ENCODE data around the gene PAX1. TPM values are rescaled to one million over a fixed set of nuclear protein-coding genes. Genes with fewer than 3 reads are reported as not detected.
A peak's percentile ranks its signal among the peaks of the same experiment; 100 is the strongest.

Gene PAX1
- total RNA-seq, 1 experiment from 2014 or later = not detected

DNA sequence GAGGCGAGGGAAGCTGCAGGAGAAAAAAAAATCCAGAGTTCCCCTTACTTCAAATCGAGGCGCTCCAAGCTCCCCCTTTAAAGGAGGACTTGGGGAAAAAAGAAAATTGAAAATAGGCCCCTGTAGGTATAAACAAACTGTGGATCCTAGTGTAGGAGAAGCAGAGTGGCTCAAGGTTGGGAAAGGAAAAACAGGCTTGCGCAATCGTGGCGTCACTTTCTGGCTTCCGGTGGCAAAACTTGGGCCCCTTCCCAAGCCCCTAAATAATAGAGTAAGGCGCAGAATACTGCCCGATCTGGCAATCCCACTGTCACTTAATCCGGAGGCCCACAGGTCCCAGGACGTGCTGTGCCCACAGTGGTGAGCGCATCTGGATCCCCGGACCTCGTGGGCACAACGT, 8.0 kb downstream of the PAX1 start:
- POLR2A ChIA-PET = no interaction called here
- H3K27ac Mint-ChIP-seq = no peak overlapping the region
- no peak for TF ChIP-seq NR3C1 (CRISPR knock-in tag; conservative IDR thresholded peaks at IDR 0.05; ENCODE audit: low read depth)
- no peak for TF ChIP-seq ATF1 (CRISPR knock-in tag; IDR thresholded peaks at IDR 0.05)
- TF ChIP-seq RELA (CRISPR knock-in tag; IDR thresholded peaks at IDR 0.05; ENCODE audit: borderline replicate concordance) = no peak
- TF ChIP-seq CREB1 (CRISPR knock-in tag; IDR thresholded peaks at IDR 0.05) = no peak
- TF ChIP-seq, protein P1, sequence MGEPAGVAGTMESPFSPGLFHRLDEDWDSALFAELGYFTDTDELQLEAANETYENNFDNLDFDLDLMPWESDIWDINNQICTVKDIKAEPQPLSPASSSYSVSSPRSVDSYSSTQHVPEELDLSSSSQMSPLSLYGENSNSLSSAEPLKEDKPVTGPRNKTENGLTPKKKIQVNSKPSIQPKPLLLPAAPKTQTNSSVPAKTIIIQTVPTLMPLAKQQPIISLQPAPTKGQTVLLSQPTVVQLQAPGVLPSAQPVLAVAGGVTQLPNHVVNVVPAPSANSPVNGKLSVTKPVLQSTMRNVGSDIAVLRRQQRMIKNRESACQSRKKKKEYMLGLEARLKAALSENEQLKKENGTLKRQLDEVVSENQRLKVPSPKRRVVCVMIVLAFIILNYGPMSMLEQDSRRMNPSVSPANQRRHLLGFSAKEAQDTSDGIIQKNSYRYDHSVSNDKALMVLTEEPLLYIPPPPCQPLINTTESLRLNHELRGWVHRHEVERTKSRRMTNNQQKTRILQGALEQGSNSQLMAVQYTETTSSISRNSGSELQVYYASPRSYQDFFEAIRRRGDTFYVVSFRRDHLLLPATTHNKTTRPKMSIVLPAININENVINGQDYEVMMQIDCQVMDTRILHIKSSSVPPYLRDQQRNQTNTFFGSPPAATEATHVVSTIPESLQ (CRISPR knock-in tag; IDR thresholded peaks at IDR 0.05) = no peak
- TF ChIP-seq, protein P2, sequence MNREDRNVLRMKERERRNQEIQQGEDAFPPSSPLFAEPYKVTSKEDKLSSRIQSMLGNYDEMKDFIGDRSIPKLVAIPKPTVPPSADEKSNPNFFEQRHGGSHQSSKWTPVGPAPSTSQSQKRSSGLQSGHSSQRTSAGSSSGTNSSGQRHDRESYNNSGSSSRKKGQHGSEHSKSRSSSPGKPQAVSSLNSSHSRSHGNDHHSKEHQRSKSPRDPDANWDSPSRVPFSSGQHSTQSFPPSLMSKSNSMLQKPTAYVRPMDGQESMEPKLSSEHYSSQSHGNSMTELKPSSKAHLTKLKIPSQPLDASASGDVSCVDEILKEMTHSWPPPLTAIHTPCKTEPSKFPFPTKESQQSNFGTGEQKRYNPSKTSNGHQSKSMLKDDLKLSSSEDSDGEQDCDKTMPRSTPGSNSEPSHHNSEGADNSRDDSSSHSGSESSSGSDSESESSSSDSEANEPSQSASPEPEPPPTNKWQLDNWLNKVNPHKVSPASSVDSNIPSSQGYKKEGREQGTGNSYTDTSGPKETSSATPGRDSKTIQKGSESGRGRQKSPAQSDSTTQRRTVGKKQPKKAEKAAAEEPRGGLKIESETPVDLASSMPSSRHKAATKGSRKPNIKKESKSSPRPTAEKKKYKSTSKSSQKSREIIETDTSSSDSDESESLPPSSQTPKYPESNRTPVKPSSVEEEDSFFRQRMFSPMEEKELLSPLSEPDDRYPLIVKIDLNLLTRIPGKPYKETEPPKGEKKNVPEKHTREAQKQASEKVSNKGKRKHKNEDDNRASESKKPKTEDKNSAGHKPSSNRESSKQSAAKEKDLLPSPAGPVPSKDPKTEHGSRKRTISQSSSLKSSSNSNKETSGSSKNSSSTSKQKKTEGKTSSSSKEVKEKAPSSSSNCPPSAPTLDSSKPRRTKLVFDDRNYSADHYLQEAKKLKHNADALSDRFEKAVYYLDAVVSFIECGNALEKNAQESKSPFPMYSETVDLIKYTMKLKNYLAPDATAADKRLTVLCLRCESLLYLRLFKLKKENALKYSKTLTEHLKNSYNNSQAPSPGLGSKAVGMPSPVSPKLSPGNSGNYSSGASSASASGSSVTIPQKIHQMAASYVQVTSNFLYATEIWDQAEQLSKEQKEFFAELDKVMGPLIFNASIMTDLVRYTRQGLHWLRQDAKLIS (CRISPR knock-in tag; IDR thresholded peaks at IDR 0.05; ENCODE audit: borderline replicate concordance) = no peak
- TF ChIP-seq, protein P3, sequence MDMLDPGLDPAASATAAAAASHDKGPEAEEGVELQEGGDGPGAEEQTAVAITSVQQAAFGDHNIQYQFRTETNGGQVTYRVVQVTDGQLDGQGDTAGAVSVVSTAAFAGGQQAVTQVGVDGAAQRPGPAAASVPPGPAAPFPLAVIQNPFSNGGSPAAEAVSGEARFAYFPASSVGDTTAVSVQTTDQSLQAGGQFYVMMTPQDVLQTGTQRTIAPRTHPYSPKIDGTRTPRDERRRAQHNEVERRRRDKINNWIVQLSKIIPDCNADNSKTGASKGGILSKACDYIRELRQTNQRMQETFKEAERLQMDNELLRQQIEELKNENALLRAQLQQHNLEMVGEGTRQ (CRISPR knock-in tag; IDR thresholded peaks at IDR 0.05) = no peak
- no peak for TF ChIP-seq MYBL2 (CRISPR knock-in tag; IDR thresholded peaks at IDR 0.05)
- TF ChIP-seq, protein P4, sequence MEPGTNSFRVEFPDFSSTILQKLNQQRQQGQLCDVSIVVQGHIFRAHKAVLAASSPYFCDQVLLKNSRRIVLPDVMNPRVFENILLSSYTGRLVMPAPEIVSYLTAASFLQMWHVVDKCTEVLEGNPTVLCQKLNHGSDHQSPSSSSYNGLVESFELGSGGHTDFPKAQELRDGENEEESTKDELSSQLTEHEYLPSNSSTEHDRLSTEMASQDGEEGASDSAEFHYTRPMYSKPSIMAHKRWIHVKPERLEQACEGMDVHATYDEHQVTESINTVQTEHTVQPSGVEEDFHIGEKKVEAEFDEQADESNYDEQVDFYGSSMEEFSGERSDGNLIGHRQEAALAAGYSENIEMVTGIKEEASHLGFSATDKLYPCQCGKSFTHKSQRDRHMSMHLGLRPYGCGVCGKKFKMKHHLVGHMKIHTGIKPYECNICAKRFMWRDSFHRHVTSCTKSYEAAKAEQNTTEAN (CRISPR knock-in tag; IDR thresholded peaks at IDR 0.05) = no peak
- TF ChIP-seq CBFB (CRISPR knock-in tag; IDR thresholded peaks at IDR 0.05; ENCODE audit: low read depth) = no peak
- peaks cover 49% of the 10 kb centered on the region for H3K4me1 Mint-ChIP-seq
- peaks cover 100% of the 10 kb centered on the region for H3K27me3 Mint-ChIP-seq (ENCODE audit: low read depth)
- H3K9me3 Mint-ChIP-seq = no peaks in the 10 kb centered on the region
- no peaks in the 10 kb centered on the region for H3K36me3 Mint-ChIP-seq
- ATAC-seq (no peak), DNase-seq (ENCODE audit: low spot score) (no peak)
- CTCF ChIA-PET = interaction anchor here (0.7 to 2.6 kb wide), 2 partner anchors 10 to 850 kb away, joined by 3 to 33 read pairs; partner anchors contain the start of gene PAX1
- H3K4me3 Mint-ChIP-seq = peak overlapping the region; percentile 71

DNA sequence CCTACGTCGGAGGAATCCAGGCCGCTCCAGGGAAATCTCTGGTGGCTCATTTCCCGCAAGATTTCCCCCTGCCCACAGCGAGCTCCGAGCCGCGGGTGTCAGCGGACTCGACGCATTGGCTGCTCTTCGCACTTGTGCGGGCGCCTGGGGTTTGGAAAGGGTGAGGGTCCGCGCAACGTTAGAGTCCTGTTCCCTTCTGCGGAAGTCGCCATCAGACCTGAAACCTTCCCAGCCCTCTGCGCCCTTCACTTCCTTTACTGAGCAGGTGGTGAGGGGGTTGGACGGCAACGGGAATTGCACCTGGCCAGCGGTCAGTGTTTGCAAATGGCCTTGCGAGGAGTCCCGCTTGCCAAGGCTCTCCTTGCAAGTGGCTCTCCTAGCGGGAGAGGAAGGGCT, 8.4 kb downstream of the PAX1 start:
- CTCF ChIA-PET = interaction anchor here (0.7 to 2.6 kb wide), 3 partner anchors 8 to 849 kb away, joined by 3 to 33 read pairs (median 4); partner anchors contain the start of gene PAX1
- ATAC-seq (peak; percentile 28), DNase-seq (ENCODE audit: low spot score) (peak; percentile 45)
- Mint-ChIP-seq H3K9me3 (no peaks in the 10 kb centered on the region), H3K27ac (no peak overlapping the region), H3K36me3 (no peaks in the 10 kb centered on the region), H3K4me3 (peak overlapping the region; percentile 71), H3K4me1 (peaks cover 48% of the 10 kb centered on the region), H3K27me3 (ENCODE audit: low read depth) (peaks cover 100% of the 10 kb centered on the region)
- POLR2A ChIA-PET = no interaction called here
- TF ChIP-seq, protein P5, sequence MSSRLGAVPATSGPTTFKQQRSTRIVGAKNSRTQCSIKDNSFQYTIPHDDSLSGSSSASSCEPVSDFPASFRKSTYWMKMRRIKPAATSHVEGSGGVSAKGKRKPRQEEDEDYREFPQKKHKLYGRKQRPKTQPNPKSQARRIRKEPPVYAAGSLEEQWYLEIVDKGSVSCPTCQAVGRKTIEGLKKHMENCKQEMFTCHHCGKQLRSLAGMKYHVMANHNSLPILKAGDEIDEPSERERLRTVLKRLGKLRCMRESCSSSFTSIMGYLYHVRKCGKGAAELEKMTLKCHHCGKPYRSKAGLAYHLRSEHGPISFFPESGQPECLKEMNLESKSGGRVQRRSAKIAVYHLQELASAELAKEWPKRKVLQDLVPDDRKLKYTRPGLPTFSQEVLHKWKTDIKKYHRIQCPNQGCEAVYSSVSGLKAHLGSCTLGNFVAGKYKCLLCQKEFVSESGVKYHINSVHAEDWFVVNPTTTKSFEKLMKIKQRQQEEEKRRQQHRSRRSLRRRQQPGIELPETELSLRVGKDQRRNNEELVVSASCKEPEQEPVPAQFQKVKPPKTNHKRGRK (CRISPR knock-in tag; IDR thresholded peaks at IDR 0.05; ENCODE audit: borderline replicate concordance) = no peak
- TF ChIP-seq TP53 (CRISPR knock-in tag; IDR thresholded peaks at IDR 0.05) = no peak
- TF ChIP-seq, protein P6, sequence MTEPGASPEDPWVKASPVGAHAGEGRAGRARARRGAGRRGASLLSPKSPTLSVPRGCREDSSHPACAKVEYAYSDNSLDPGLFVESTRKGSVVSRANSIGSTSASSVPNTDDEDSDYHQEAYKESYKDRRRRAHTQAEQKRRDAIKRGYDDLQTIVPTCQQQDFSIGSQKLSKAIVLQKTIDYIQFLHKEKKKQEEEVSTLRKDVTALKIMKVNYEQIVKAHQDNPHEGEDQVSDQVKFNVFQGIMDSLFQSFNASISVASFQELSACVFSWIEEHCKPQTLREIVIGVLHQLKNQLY (CRISPR knock-in tag; IDR thresholded peaks at IDR 0.05) = no peak
- no peak for TF ChIP-seq NFYB (CRISPR knock-in tag; conservative IDR thresholded peaks at IDR 0.05; ENCODE audit: low read depth)
- no peak for TF ChIP-seq ZNF263 (CRISPR knock-in tag; IDR thresholded peaks at IDR 0.05; ENCODE audit: low read depth)
- no peak for TF ChIP-seq GRHL2 (CRISPR knock-in tag; IDR thresholded peaks at IDR 0.05; ENCODE audit: insufficient replicate concordance, severe bottlenecking)
- TF ChIP-seq, protein P7, sequence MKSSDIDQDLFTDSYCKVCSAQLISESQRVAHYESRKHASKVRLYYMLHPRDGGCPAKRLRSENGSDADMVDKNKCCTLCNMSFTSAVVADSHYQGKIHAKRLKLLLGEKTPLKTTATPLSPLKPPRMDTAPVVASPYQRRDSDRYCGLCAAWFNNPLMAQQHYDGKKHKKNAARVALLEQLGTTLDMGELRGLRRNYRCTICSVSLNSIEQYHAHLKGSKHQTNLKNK (CRISPR knock-in tag; IDR thresholded peaks at IDR 0.05) = no peak
- TF ChIP-seq, protein P8, sequence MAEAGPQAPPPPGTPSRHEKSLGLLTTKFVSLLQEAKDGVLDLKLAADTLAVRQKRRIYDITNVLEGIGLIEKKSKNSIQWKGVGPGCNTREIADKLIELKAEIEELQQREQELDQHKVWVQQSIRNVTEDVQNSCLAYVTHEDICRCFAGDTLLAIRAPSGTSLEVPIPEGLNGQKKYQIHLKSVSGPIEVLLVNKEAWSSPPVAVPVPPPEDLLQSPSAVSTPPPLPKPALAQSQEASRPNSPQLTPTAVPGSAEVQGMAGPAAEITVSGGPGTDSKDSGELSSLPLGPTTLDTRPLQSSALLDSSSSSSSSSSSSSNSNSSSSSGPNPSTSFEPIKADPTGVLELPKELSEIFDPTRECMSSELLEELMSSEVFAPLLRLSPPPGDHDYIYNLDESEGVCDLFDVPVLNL (CRISPR knock-in tag; IDR thresholded peaks at IDR 0.05; ENCODE audit: borderline replicate concordance, low read depth) = no peak
- TF ChIP-seq NFE2L1 (CRISPR knock-in tag; IDR thresholded peaks at IDR 0.05) = no peak
- TF ChIP-seq, protein P9, sequence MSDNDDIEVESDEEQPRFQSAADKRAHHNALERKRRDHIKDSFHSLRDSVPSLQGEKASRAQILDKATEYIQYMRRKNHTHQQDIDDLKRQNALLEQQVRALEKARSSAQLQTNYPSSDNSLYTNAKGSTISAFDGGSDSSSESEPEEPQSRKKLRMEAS (CRISPR knock-in tag; IDR thresholded peaks at IDR 0.05) = no peak
- no peak for TF ChIP-seq RELA (CRISPR knock-in tag; IDR thresholded peaks at IDR 0.05; ENCODE audit: borderline replicate concordance)

Data from WTC11 (cell line).